Testis (tissue), 3 donors: ENCODE measurements around the gene FAM53B. TPM values are rescaled to one million over a fixed set of nuclear protein-coding genes. Genes with fewer than 3 reads are reported as not detected.

Source experiments
- DNase-seq: peaks from one replicate; pipeline ENCODE4 v3.0.0-alpha.2; 2019
- H3K27ac ChIP-seq, 2 donors: fragments of 200-600 bp; sonication (generic); one replicate each; pipeline ENCODE4 v1.5.1; 2019
- H3K27me3 ChIP-seq: fragments of 200-600 bp; sonication (generic); one replicate; pipeline ENCODE4 v1.5.1; 2019
- H3K36me3 ChIP-seq: fragments of 200-600 bp; sonication (generic); one replicate; pipeline ENCODE4 v1.5.1; 2017; ENCODE audit warnings: low read depth; ENCODE audit errors: missing control alignments
- H3K4me1 ChIP-seq: fragments of 200-600 bp; sonication (generic); one replicate; pipeline ENCODE4 v1.5.1; 2019
- H3K4me3 ChIP-seq, 2 donors: fragments of 200-600 bp; sonication (generic); one replicate each; pipeline ENCODE4 v1.5.1; 2017 to 2019
- H3K9me3 ChIP-seq: fragments of 200-600 bp; sonication (generic); one replicate; pipeline ENCODE4 v1.5.1; 2017
- POLR2A ChIP-seq: fragments of 450-650 bp; IDR thresholded peaks from one replicate; pipeline ENCODE4 v1.6.1; 2017; ENCODE audit warnings: antibody characterized with exemption, mild to moderate bottlenecking, moderate library complexity
- WGBS, 2 donors: methylation state at CpG; one replicate each; pipeline ENCODE4 v1.1.5; 2018; 5-methylcytosine and 5-hydroxymethylcytosine counted together
- intact Hi-C: fragments of 100-400 bp; cut with DNase I; formaldehyde crosslinking; loops from one replicate; pipeline ENCODE4 v1.15.1; 2023; ENCODE audit warnings: low total_unique reads
- polyA plus RNA-seq: library from polyadenylated mRNA; stranded (reverse); fragments of 350-450 nt; fragmentation: Illumina TruSeq; extraction: RNeasy Lipid Tissue Mini Kit (QIAGEN cat#74804); gene quantifications from one replicate; pipeline ENCODE4 v1.2.3, GENCODE V29; 2014; ENCODE audit warnings: low read depth, low replicate concordance; ENCODE audit not compliant: insufficient read depth
- total RNA-seq, 2 donors: library from RNA; depleted of rRNA; stranded (reverse); fragments of >200 nt; gene quantifications; one replicate each; pipeline ENCODE4 v1.2.3, GENCODE V29; 2016
- TF ChIP-seq, protein P1 (sequence below), 3 experiments: fragments of 450-650 bp in 2 of 3; fragments of 200-600 bp in 1 of 3; sonication (generic) in 1 of 3; IDR thresholded peaks; one replicate each; pipeline ENCODE4 v1.5.1; 2016 to 2019; ENCODE audit warnings: antibody characterized with exemption in 3 of 3, mild to moderate bottlenecking in 2 of 3, moderate library complexity in 1 of 3

FAM53B gene
- total and polyA plus RNA-seq, 3 donors from 2014 or later = 36.9 to 125 (median 109) TPM

- Histone ChIP-seq H3K27me3 (no peaks in the 10 kb centered on the region), H3K4me3 (no peak overlapping the region), H3K27ac (peak overlapping the region; percentile 3 to 81), H3K36me3 (no peaks in the 10 kb centered on the region), H3K4me1 (peaks cover 83% of the 10 kb centered on the region), H3K9me3 (no peaks in the 10 kb centered on the region)
- DNase-seq = no peak
- WGBS, 2 donors = 94 to 97% methylated on average over 8 of the region's 8 CpGs
- TF ChIP-seq, protein P1, sequence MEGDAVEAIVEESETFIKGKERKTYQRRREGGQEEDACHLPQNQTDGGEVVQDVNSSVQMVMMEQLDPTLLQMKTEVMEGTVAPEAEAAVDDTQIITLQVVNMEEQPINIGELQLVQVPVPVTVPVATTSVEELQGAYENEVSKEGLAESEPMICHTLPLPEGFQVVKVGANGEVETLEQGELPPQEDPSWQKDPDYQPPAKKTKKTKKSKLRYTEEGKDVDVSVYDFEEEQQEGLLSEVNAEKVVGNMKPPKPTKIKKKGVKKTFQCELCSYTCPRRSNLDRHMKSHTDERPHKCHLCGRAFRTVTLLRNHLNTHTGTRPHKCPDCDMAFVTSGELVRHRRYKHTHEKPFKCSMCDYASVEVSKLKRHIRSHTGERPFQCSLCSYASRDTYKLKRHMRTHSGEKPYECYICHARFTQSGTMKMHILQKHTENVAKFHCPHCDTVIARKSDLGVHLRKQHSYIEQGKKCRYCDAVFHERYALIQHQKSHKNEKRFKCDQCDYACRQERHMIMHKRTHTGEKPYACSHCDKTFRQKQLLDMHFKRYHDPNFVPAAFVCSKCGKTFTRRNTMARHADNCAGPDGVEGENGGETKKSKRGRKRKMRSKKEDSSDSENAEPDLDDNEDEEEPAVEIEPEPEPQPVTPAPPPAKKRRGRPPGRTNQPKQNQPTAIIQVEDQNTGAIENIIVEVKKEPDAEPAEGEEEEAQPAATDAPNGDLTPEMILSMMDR (IDR thresholded peaks at IDR 0.05) = no peak
- no peak for TF ChIP-seq POLR2A
- intact Hi-C loops = no loop called here
Measured at GRCh38 chr10:124707551-124707950, 36.6 kb downstream of the FAM53B start.

GRCh38 chr10:124707144-124707467, 37.1 kb downstream of the FAM53B start:
- no peak for DNase-seq
- TF ChIP-seq, protein P1 (IDR thresholded peaks at IDR 0.05) = no peak
- no peak for TF ChIP-seq POLR2A
- Histone ChIP-seq H3K9me3 (no peaks in the 10 kb centered on the region), H3K27ac (peak overlapping the region; percentile 3 to 81), H3K36me3 (no peaks in the 10 kb centered on the region), H3K4me1 (peaks cover 87% of the 10 kb centered on the region), H3K4me3 (no peak overlapping the region), H3K27me3 (no peaks in the 10 kb centered on the region)
- 68 to 71% methylated on average over 1 to 3 of the region's 3 CpGs for WGBS, 2 donors
- intact Hi-C loops = no loop called here

DNA sequence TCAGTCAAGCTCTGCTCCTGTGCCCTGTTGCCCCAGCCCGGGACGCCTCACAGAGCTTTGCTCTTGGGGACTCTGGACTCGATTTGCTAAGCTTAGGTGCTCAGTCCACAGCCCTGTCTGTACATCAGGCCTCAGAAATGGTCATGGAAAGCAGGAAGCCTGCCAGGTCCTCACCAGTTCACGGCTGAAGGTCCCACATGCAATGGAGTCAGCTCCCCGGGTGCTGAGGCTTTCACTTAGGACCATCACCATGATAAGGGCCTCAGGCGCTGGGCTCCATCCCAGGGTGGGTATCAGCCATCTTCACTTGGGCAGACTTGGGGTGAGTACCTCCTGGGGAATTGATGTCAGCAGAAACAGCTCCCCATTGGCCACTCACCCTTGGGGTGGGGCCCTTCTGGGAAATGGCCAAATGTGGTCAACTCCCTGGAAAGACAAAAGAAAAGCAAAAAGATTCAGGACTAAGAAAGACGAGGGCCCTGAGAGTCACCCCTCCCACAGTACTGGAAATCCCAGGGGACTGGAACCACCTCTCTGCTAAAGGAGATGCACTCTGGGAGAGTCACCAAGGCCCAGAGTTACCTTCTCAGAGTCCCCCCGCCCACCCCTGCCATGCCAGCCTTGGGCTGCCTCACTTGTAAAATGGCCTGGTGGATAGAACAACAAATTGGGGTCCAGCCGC, 37.6 kb downstream of the FAM53B start:
- H3K4me3 ChIP-seq = no peak overlapping the region
- intact Hi-C loops = no loop called here
- TF ChIP-seq, protein P1 (IDR thresholded peaks at IDR 0.05) = no peak
- no peak for TF ChIP-seq POLR2A
- 80 to 86% methylated on average over 3 to 9 of the region's 9 CpGs for WGBS, 2 donors
- H3K36me3 ChIP-seq = no peaks in the 10 kb centered on the region
- no peaks in the 10 kb centered on the region for H3K27me3 ChIP-seq
- H3K27ac ChIP-seq = peak overlapping the region; percentile 75 to 81
- DNase-seq = no peak
- no peaks in the 10 kb centered on the region for H3K9me3 ChIP-seq
- peaks cover 92% of the 10 kb centered on the region for H3K4me1 ChIP-seq

GRCh38 chr10:124705817-124706461, 38.2 kb downstream of the FAM53B start:
- TF ChIP-seq POLR2A = no peak
- TF ChIP-seq, protein P1 (IDR thresholded peaks at IDR 0.05) = peak in 1 of 3 experiments; percentile 20
- no peaks in the 10 kb centered on the region for H3K9me3 ChIP-seq
- intact Hi-C loops = no loop called here
- DNase-seq = no peak
- H3K36me3 ChIP-seq = no peaks in the 10 kb centered on the region
- H3K27ac ChIP-seq = peak overlapping the region; percentile 75 to 81
- WGBS, 2 donors = 61 to 71% methylated on average over 4 to 12 of the region's 12 CpGs
- H3K4me3 ChIP-seq = no peak overlapping the region
- H3K27me3 ChIP-seq = no peaks in the 10 kb centered on the region
- peaks cover 99% of the 10 kb centered on the region for H3K4me1 ChIP-seq

DNA sequence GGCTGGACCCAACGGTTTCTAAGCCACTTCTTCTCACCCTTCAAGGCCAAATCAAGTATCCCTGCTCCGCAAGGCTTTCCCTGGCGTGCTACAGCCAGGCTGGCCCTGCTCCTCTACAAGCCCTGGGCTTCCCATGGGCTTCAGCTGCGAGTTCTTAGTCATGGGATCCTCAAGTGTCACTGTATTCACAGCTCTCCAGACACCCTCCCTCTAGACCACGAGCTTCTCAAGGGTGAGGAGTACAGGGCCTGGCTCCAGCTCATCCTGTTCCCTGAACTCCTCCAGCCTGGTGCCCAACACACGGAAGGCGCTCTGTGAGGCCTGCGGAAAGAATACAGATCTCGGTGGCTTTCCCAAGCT, 38.8 kb downstream of the FAM53B start:
- Histone ChIP-seq H3K36me3 (no peaks in the 10 kb centered on the region), H3K9me3 (no peaks in the 10 kb centered on the region), H3K4me1 (peaks cover 100% of the 10 kb centered on the region), H3K4me3 (no peak overlapping the region), H3K27ac (peak overlapping the region; percentile 75 to 81), H3K27me3 (no peaks in the 10 kb centered on the region)
- TF ChIP-seq, protein P1 (IDR thresholded peaks at IDR 0.05) = no peak
- no peak for TF ChIP-seq POLR2A
- intact Hi-C loops = no loop called here
- WGBS, 2 donors = 27 to 61% methylated on average over 8 to 9 of the region's 9 CpGs
- peak; percentile 68 for DNase-seq
